Aorta (tissue), 5 donors: Measurements from ENCODE around the gene AUH. TPM values are rescaled to one million over a fixed set of nuclear protein-coding genes. Genes with fewer than 3 reads are reported as not detected.

Experiments
- ATAC-seq: fragments of 200-7000 bp; cut with Tn5 transposase; one replicate; pipeline ENCODE4 v1.9.1; 2022; ENCODE audit warnings: moderate library complexity; ENCODE audit not compliant: low FRiP score
- DNase-seq, 2 donors: peaks; one replicate each; pipeline ENCODE4 v3.0.0-alpha.2; 2020
- H3K27ac ChIP-seq, 2 donors: one replicate each; pipeline ENCODE4 v1.5.1; 2013; ENCODE audit warnings: low read length in 2 of 2, mild to moderate bottlenecking in 2 of 2, moderate library complexity in 2 of 2, control low read depth in 1 of 2, inconsistent platforms in 1 of 2, low read depth in 1 of 2
- H3K27me3 ChIP-seq, 2 donors: one replicate each; pipeline ENCODE4 v1.6.1; 2013; ENCODE audit warnings: control low read depth in 1 of 2, low read length in 1 of 2, mild to moderate bottlenecking in 1 of 2, moderate library complexity in 1 of 2; ENCODE audit not compliant: insufficient read depth in 2 of 2, control insufficient read depth in 1 of 2
- H3K36me3 ChIP-seq, 2 donors: one replicate each; pipeline ENCODE4 v1.6.1; 2013; ENCODE audit warnings: control low read depth in 1 of 2, low read length in 1 of 2, mild to moderate bottlenecking in 1 of 2; ENCODE audit not compliant: insufficient read depth in 2 of 2, control insufficient read depth in 1 of 2
- H3K4me1 ChIP-seq, 2 donors: one replicate each; pipeline ENCODE4 v1.6.1; 2013; ENCODE audit warnings: low read length in 2 of 2, control low read depth in 1 of 2, mild to moderate bottlenecking in 1 of 2, moderate library complexity in 1 of 2; ENCODE audit not compliant: insufficient read depth in 2 of 2, control insufficient read depth in 1 of 2
- H3K4me3 ChIP-seq, 2 donors: one replicate each; pipeline ENCODE4 v1.5.1; 2013; ENCODE audit warnings: low read length in 2 of 2, control low read depth in 1 of 2, mild to moderate bottlenecking in 1 of 2
- H3K9me3 ChIP-seq: one replicate; pipeline ENCODE4 v1.6.1; 2013; ENCODE audit warnings: mild to moderate bottlenecking, low read length; ENCODE audit not compliant: control insufficient read depth
- WGBS, 2 donors: extraction: QIAGEN DNeasy Blood & Tissue Kit; methylation state at CpG; one replicate each; pipeline ENCODE4 v1.1.7; 2013; 5-methylcytosine and 5-hydroxymethylcytosine counted together
- intact Hi-C, 2 donors: fragments of 100-400 bp; cut with DNase I; formaldehyde crosslinking; loops; one replicate each; pipeline versions ENCODE4 v1.14.2 to v1.15.0; 2022
- polyA plus RNA-seq, 2 donors: library from polyadenylated mRNA; stranded (reverse); fragments of 200-250 nt; gene quantifications; one replicate each; pipeline ENCODE4 v1.2.3, GENCODE V29; 2013
- total RNA-seq, 2 donors: library from RNA; stranded (reverse); fragmentation: NEBNext Ultra II Directional; extraction: Animal tissue kit (Norgen Biotek cat#: 25700); gene quantifications; one replicate each; pipeline ENCODE4 v1.2.1, GENCODE V29; 2021
- donor health status: healthy with polysubstance abuse.
- donor health status: Bipolar disorder and iron deficiency.
- donor health status: DM: no; HTN: no; CAD: no.
- donor health status: DM: no; HTN: no; CAD: no.
- donor health status: DM: yes; HTN: yes; CAD: no.

The AUH gene
- total and polyA plus RNA-seq, 4 donors = 12.4 to 25.7 (median 14.4) TPM

DNA sequence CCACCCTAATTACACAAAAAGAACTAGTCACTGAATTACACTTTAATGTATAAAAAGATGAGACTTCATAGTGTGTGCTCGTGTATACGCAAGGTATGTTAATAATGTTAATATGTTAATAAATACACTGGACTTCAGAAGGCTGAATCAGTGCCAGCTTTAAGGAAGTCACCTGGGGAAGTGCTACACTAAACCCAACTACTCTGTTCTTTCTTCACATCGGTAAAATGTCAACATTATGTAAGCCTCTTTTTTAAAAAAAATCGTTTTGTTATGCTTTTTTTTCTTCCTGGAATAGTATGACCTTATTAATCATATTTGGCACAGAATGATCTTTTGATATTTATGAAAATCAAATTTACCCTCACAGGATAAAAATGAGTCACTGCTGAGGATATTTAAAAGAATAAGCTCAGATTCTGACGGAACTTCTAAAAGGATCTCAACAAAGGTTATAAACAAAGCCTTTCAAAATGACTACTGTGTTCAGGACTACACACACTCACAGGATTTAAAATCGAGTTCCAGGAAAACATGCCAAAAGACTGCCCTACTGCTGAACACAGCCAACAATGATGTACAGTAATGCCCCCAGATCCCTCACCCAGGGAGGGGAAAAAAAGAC lies 75.9 kb downstream of the AUH start:
- ATAC-seq = no peak
- 32% methylated on average over 6 of the region's 6 CpGs for WGBS, 2 donors

DNA sequence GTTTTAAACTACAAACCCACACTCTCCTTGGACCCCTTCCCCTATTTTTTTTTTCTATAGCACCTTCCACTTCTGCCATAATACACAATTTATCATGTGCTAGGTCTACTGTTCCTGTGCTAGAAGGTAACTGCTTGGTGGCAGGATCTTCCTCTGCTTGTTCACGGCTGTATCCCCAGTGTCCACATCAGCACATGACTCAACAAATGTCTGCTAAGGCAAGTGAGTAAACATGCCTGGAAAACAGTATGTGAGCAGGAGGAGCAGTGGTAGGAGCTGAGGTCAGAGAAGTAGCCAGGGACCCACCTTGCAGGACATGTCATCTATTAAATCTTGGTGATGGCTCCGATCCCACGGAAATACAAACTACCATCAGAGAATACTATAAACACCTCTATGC lies 79.4 kb downstream of the AUH start:
- Histone ChIP-seq H3K27ac (no peak overlapping the region), H3K27me3 (no peaks in the 10 kb centered on the region), H3K9me3 (no peaks in the 10 kb centered on the region), H3K36me3 (no peaks in the 10 kb centered on the region), H3K4me1 (no peaks in the 10 kb centered on the region), H3K4me3 (no peak overlapping the region)
- intact Hi-C loops = no loop called here
- no peak for DNase-seq
- WGBS, 2 donors = 95 to 97% methylated on average over 3 of the region's 3 CpGs
- no peak for ATAC-seq

More for the DNA sequence above, 75.9 kb downstream of the AUH start:
- Histone ChIP-seq H3K27me3 (no peaks in the 10 kb centered on the region), H3K36me3 (no peaks in the 10 kb centered on the region), H3K27ac (no peak overlapping the region), H3K4me1 (no peaks in the 10 kb centered on the region), H3K4me3 (no peak overlapping the region), H3K9me3 (no peaks in the 10 kb centered on the region)
- DNase-seq = no peak
- intact Hi-C loops = no loop called here

DNA sequence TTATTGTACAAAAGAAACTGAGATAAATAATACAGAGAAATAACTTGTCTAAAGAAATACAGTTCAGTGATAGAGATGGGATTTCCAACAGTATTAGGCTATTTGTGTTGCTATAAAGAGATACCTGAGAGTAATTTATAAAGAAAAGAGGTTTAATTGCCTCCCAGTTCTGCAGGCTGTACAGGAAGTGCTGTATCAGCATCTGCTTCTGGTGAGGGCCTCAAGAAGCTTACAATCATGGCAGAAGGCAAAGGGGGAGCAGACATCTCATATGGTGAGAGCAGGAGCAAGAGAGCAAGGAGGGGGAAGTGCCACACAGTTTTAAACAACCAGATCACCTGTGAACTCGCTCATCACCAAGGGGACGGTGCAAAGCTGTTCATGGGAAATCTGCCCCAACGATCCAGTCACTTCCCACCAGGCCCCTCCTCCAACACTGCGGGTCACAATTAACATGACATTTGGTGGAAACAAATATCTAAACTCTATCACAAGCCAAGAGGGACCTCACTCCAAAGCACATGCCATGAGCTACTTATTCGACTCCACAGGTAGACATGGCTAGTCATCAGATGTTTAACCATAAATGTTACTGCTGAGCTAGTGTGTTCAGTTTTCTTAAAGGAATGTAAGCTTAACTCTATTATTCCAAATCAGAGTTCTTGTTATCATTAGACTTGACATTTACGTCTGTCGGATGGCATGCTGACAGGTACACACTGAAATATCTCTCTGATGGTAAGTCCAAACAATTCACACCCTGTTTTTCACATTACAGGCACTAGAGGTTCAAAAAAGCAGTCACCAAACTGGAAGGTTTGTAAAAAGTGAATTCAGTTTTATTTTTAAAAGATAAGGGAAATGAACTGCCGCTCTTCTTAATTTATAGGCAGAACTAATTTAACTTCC lies 82.2 kb downstream of the AUH start:
- Histone ChIP-seq H3K4me3 (no peak overlapping the region), H3K36me3 (no peaks in the 10 kb centered on the region), H3K27ac (no peak overlapping the region), H3K27me3 (no peaks in the 10 kb centered on the region), H3K9me3 (no peaks in the 10 kb centered on the region), H3K4me1 (no peaks in the 10 kb centered on the region)
- intact Hi-C loops = no loop called here
- 94% methylated on average over 8 of the region's 8 CpGs for WGBS, 2 donors
- ATAC-seq (no peak), DNase-seq (no peak)

DNA sequence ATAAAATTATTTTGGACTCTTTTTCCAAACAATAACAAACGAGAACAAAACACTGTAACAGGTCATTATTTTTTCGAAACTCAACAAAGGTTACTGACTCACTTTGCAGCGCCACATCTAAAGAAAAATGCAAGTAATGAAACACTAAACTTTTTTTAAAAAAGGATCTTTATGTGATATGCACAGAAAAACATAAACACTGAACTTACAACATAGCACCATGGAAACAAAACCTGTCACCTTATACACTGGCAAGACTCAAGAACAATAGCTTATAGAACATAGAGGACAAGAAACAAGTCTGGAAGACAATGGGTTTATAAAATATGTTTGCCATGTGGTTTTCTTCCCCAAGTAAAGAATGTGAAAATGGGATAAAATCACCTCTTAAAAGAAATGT lies 85.2 kb downstream of the AUH start:
- Histone ChIP-seq H3K36me3 (no peaks in the 10 kb centered on the region), H3K27ac (no peak overlapping the region), H3K4me1 (no peaks in the 10 kb centered on the region), H3K27me3 (no peaks in the 10 kb centered on the region), H3K4me3 (no peak overlapping the region), H3K9me3 (no peaks in the 10 kb centered on the region)
- no peak for DNase-seq
- no peak for ATAC-seq
- intact Hi-C loops = no loop called here
- 83 to 93% methylated on average over 3 of the region's 3 CpGs for WGBS, 2 donors

DNA sequence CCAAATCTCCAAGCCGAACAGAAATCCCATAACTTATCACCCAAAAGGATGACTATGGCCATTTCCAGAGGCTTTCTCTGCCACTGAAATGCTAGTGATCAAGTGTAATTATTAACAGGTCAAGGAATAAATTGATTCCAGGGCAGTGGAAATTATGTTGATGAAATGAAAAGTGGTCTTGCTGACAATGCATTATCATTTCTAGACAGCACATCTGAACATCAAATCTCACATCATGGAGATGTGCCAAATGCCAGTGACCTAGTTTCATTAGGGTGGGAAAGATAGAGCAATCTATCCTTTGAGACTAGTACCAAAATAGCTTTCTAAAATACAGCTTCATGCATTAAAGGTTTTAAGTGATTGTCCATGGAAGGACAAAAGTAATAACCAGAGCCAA lies 86.1 kb downstream of the AUH start:
- Histone ChIP-seq H3K27me3 (no peaks in the 10 kb centered on the region), H3K27ac (no peak overlapping the region), H3K36me3 (no peaks in the 10 kb centered on the region), H3K9me3 (no peaks in the 10 kb centered on the region), H3K4me3 (no peak overlapping the region), H3K4me1 (no peaks in the 10 kb centered on the region)
- ATAC-seq (no peak), DNase-seq (no peak)
- intact Hi-C loops = no loop called here
- 95 to 98% methylated on average over 1 of the region's 1 CpG for WGBS, 2 donors

DNA sequence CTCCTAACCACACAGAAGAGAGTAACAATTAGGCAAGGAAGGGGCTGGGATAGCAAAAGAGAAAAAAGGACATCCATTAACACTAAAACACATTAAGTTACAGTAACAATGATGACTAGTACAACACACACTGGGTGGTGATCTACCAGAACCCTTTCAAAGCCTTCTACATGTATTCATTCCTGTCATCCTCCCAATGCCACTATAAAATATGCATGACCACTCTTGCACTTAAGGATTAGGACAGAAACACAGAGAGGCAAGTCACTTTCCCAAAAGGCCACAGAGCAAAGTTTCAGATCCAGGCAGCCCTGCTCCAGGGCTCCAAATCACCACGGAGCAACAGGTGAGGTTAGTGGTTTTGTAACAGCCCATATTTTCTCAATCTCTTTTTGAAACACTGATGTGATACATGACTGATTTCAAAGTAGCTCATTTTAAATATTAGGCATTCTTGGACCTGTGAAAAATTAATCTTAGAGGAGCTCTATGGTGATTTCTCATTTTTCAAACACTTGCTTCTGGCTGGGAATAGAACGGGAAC lies 86.7 kb downstream of the AUH start:
- ATAC-seq (no peak), DNase-seq (no peak)
- Histone ChIP-seq H3K9me3 (no peaks in the 10 kb centered on the region), H3K27ac (no peak overlapping the region), H3K27me3 (no peaks in the 10 kb centered on the region), H3K4me1 (peaks cover 0 to 2% of the 10 kb centered on the region in 2 donors), H3K36me3 (no peaks in the 10 kb centered on the region), H3K4me3 (no peak overlapping the region)
- intact Hi-C loops = no loop called here
- 86 to 89% methylated on average over 2 of the region's 2 CpGs for WGBS, 2 donors

DNA sequence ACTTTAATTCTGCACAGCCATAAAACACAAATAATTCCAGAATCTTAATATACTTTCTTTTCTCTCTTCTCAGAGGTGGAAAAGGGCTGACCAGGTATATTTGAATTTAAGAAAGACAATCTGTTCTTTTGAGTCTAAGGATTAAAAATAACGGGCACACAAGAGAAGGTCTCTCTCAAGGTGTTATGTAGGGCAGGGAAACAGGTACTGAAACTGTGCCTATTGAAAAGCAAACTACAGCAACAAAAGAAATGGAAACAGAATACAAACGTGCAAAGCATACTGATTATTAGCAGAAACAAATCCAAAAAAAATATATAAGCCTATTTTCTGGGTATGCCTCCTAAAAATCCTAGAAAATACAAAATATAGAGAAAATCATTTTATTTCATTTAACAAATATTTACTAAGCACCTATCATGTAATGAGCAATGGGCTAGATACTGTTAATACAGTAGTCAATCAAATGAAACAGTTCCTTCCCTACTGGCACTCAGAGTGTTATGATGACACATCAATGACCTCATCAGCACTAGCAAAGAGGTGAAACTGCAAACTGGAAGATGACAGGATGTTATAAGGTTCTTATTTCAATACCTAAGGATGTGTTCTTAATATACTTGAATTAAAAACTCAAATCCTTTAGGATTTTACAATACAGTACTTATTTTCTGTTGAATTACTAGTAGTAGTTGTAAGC lies 87.7 kb downstream of the AUH start:
- intact Hi-C loops = no loop called here
- H3K4me3 ChIP-seq = no peak overlapping the region
- peaks cover 0 to 3% of the 10 kb centered on the region in 2 donors for H3K4me1 ChIP-seq
- H3K27me3 ChIP-seq = no peaks in the 10 kb centered on the region
- H3K36me3 ChIP-seq = no peaks in the 10 kb centered on the region
- H3K9me3 ChIP-seq = no peaks in the 10 kb centered on the region
- DNase-seq (no peak), ATAC-seq (no peak)
- 65 to 68% methylated on average over 2 of the region's 2 CpGs for WGBS, 2 donors
- H3K27ac ChIP-seq = no peak overlapping the region

DNA sequence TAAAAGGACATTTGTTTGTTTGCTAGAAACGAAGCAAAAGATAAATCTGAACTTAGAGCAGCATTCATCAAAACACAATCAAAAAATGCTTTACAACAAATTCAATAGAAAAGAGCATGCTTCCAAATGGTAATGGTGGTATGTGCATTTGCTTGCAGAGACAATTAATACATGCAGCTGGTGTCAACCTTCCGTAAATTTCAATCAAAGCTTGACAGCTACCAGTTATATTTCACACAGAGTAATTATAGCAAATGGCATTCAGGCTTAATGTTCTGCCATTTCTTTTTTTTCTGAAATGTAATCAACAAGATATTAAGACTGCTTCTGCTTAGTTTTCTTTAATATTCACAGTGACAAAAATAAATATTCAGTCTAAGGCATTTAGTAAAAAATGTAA lies 90.6 kb downstream of the AUH start:
- H3K27me3 ChIP-seq = no peaks in the 10 kb centered on the region
- 91 to 92% methylated on average over 2 of the region's 2 CpGs for WGBS, 2 donors
- H3K4me3 ChIP-seq = no peak overlapping the region
- ATAC-seq (no peak), DNase-seq (no peak)
- no peak overlapping the region for H3K27ac ChIP-seq
- peaks cover 0 to 3% of the 10 kb centered on the region in 2 donors for H3K4me1 ChIP-seq
- no peaks in the 10 kb centered on the region for H3K9me3 ChIP-seq
- H3K36me3 ChIP-seq = no peaks in the 10 kb centered on the region
- intact Hi-C loops = no loop called here
